HG03135 (cell line): ENCODE data around the gene SHANK1.
"Not testable (repeated sequence)": the region's sequence is repeated elsewhere in the genome, so short reads cannot be mapped to it uniquely, and the experiment has no call there.

Source experiments
- ATAC-seq: cut with Tn5 transposase; IDR thresholded peaks from one replicate; pipeline ENCODE4 v1.9.1; 2021; ENCODE audit warnings: mild to moderate bottlenecking, moderate library complexity; ENCODE audit not compliant: unreplicated experiment

Gene SHANK1

GRCh38 chr19:50640368-50640767 is 79.2 kb downstream of the SHANK1 start:
- no peak for ATAC-seq

GRCh38 chr19:50639121-50640112 is 80.2 kb downstream of the SHANK1 start, which contains the start of gene SYT3:
SYT3 (minus strand) TSS chr19:50639881; CDS start chr19:50637411, 2,470 bp downstream.
- ATAC-seq, result no peak

- no peak for ATAC-seq
These were observed 81.0 kb downstream of the SHANK1 start for GRCh38 chr19:50638600-50638999.

GRCh38 chr19:50636317-50637085 is 83.1 kb downstream of the SHANK1 start:
- ATAC-seq, result no peak

GRCh38 chr19:50633973-50634372 is 85.6 kb downstream of the SHANK1 start:
- no peak for ATAC-seq

- ATAC-seq, result no peak
These were observed 86.2 kb downstream of the SHANK1 start for GRCh38 chr19:50633359-50633758.

- no peak for ATAC-seq
These were observed 87.3 kb downstream of the SHANK1 start for GRCh38 chr19:50632151-50632835.

GRCh38 chr19:50629801-50630200 is 89.8 kb downstream of the SHANK1 start:
- no peak for ATAC-seq

GRCh38 chr19:50629194-50629593 is 90.4 kb downstream of the SHANK1 start:
- ATAC-seq, result no peak

- ATAC-seq, result no peak
These were observed 91.1 kb downstream of the SHANK1 start for GRCh38 chr19:50628551-50628950.

GRCh38 chr19:50628146-50628545 is 91.5 kb downstream of the SHANK1 start:
- ATAC-seq, result no peak

- no peak for ATAC-seq
These were observed 92.8 kb downstream of the SHANK1 start for GRCh38 chr19:50626795-50627194.

GRCh38 chr19:50626011-50626410 is 93.6 kb downstream of the SHANK1 start:
- no peak for ATAC-seq

- ATAC-seq, result no peak
These were observed 94.5 kb downstream of the SHANK1 start for GRCh38 chr19:50624949-50625600.

- ATAC-seq, result not testable (repeated sequence)
These were observed 99.2 kb downstream of the SHANK1 start for GRCh38 chr19:50620394-50620906.

- not testable (repeated sequence) for ATAC-seq
These were observed 100.4 kb downstream of the SHANK1 start for GRCh38 chr19:50619184-50619583.

GRCh38 chr19:50618379-50618778 is 101.2 kb downstream of the SHANK1 start:
- ATAC-seq, result not testable (repeated sequence)

- ATAC-seq, result not testable (repeated sequence)
These were observed 106.8 kb downstream of the SHANK1 start for GRCh38 chr19:50612504-50613404.
